Measurements from ENCODE around the gene DPY19L3. TPM values are rescaled to one million over a fixed set of nuclear protein-coding genes. Genes with fewer than 3 reads are reported as not detected.
A peak's percentile ranks its signal among the peaks of the same experiment; 100 is the strongest.

The DPY19L3 gene
- polyA plus RNA-seq, 3 donors from 2014 or later, result 1.3 to 11.6 (median 5.6) TPM

- Mint-ChIP-seq H3K9me3 (peaks cover 0 to 6% (median 4%) of the 10 kb centered on the region in 6 donors), H3K27ac (no peak overlapping the region), H3K36me3 (peaks cover 0 to 4% (median 1%) of the 10 kb centered on the region in 3 donors), H3K27me3 (ENCODE audit: low read depth in 3 of 3) (peaks cover 0 to 7% (median 3%) of the 10 kb centered on the region in 3 donors), H3K4me3 (no peak overlapping the region), H3K4me1 (no peaks in the 10 kb centered on the region)
- DNase-seq, result no peak
Measured at GRCh38 chr19:32526895-32527294, 121.3 kb downstream of the DPY19L3 start.

DNA sequence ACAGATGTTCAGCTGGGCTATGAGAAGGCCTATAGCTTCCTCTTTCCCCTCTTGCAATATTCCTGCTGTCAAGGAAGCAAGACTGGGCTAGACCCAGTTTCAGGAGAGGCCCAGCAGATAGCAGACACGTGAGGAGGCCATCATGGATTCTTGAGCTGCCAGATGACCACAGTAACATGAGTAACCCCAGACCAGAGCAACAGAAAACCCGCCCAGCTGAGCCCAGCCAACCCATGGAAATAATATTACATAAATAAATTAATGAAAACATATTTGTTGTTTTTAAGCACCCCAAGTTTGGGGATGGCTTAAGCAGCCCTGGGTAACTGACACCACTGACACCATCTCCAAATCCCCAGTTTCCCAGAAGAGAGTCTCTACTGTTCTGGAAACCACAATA is 125.2 kb downstream of the DPY19L3 start:
- no peak overlapping the region for H3K4me3 Mint-ChIP-seq
- DNase-seq, result no peak
- H3K27me3 Mint-ChIP-seq (ENCODE audit: low read depth in 3 of 3), result peaks cover 2 to 10% (median 3%) of the 10 kb centered on the region in 3 donors
- peaks cover 0 to 10% (median 5%) of the 10 kb centered on the region in 6 donors for H3K9me3 Mint-ChIP-seq
- H3K36me3 Mint-ChIP-seq, result peaks cover 0 to 4% (median 3%) of the 10 kb centered on the region in 3 donors
- H3K4me1 Mint-ChIP-seq, result no peaks in the 10 kb centered on the region
- no peak overlapping the region for H3K27ac Mint-ChIP-seq

DNA sequence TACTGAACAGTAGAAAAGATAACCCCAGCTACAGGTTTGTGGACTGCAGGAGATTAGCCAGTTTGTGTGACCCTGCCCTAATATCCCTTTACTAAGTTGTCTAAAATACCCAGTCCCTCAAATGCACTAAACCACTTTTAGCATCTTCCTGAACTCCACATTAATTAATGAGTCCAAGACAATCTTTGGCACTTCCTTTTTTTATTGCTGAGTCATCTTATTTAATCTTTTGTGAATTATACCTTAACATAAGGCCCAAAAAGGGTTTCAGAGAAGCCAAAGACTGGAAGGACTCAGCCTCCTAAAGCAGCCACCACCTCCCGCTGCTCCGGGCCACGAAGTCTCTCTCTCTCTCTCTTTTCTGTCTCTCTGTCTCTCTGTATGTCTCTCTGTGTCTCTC is 126.7 kb downstream of the DPY19L3 start:
- H3K27me3 Mint-ChIP-seq (ENCODE audit: low read depth in 3 of 3), result peaks cover 3 to 9% (median 4%) of the 10 kb centered on the region in 3 donors
- H3K4me3 Mint-ChIP-seq, result no peak overlapping the region
- H3K4me1 Mint-ChIP-seq, result no peaks in the 10 kb centered on the region
- peaks cover 0 to 7% (median 5%) of the 10 kb centered on the region in 6 donors for H3K9me3 Mint-ChIP-seq
- peaks cover 0 to 7% (median 3%) of the 10 kb centered on the region in 3 donors for H3K36me3 Mint-ChIP-seq
- H3K27ac Mint-ChIP-seq, result peak overlapping the region in 1 of 6 donors; percentile 31
- no peak for DNase-seq

Other genes with a start within 250 kb of the DPY19L3 start
- gene ZNF507, start 60.2 kb upstream of the DPY19L3 start, polyA plus RNA-seq, result 1 to 10 TPM; 3.7 to 6.5 (median 5.0) TPM
- gene PDCD5, start 175.4 kb downstream of the DPY19L3 start, polyA plus RNA-seq, result 100 to 1,000 TPM in 1 of 3 donors, 10 to 100 TPM in 2; 89.1 to 128 (median 93.7) TPM

All from immature natural killer cell (primary cell).